PFSK-1 (cell line): Measurements from ENCODE around the gene LPAR1.

Source experiments
- POLR2AphosphoS5 ChIP-seq: IDR thresholded peaks from 2 replicates; pipeline ENCODE4 v1.6.1; 2012; ENCODE audit warnings: low read depth, mild to moderate bottlenecking, control low read depth, low read length, moderate library complexity
- REST ChIP-seq, 2 experiments: IDR thresholded peaks; 2 replicates each; pipeline versions ENCODE4 v1.6.1 to v1.8.0; 2011 to 2012; ENCODE audit warnings: low read depth in 2 of 2, low read length in 2 of 2, control low read depth in 1 of 2, inconsistent platforms in 1 of 2, mild to moderate bottlenecking in 1 of 2, moderate library complexity in 1 of 2; ENCODE audit not compliant: insufficient read depth in 1 of 2
- SIN3A ChIP-seq: IDR thresholded peaks from 2 replicates; pipeline ENCODE4 v1.6.1; 2012; ENCODE audit warnings: mild to moderate bottlenecking, low read length, moderate library complexity, borderline replicate concordance; ENCODE audit not compliant: insufficient read depth
- TAF1 ChIP-seq: IDR thresholded peaks from 2 replicates; pipeline ENCODE4 v1.6.1; 2012; ENCODE audit warnings: low read length, control low read depth, borderline replicate concordance; ENCODE audit not compliant: insufficient read depth

DNA sequence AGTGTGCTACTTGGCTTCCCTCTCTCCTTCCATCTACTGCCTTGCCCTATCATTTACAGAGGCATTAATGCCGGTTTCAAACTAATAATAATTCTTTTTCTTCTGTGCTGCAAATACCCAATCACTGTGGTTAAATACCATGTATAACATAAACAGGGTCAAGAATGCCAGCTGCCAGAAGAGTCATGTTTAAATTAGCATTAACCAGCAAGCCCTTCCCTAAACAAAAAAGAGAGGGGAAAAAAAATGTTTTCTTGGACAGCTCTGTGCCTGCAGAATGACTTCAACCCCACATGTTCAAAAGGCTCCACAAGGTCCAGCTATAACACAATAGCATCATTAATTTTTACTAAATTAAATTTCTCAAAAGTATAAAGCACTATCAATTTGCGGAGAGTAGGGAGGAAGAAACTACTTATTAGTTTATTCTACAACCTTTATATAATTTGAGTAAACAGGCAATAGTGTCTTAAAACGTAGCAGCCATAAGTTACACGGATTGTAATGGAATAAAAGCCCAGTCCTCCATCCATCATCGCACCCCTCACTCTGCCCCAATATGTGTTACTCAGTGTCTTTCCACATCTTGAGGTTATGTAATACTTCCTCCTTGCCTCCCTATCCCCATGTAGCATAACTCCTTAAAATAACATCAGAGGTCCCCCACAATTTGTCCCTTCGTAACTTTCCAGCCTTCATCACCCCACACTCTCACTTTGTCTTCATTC, 3.9 kb downstream of the LPAR1 start:
- TF ChIP-seq REST (IDR thresholded peaks at IDR 0.05; ENCODE audit: insufficient read depth in 1 of 2, low read depth in 2 of 2, low read length in 2 of 2), result no peak
- TF ChIP-seq POLR2AphosphoS5, result no peak
- no peak for TF ChIP-seq TAF1
- no peak for TF ChIP-seq SIN3A
